SJCRH30 (cell line): Measurements from ENCODE around the gene RASSF4. TPM values are rescaled to one million over a fixed set of nuclear protein-coding genes. Genes with fewer than 3 reads are reported as not detected.

ENCODE experiments used
- DNase-seq, 2 experiments: peaks; one replicate each; pipeline ENCODE4 v3.0.0-alpha.2; 2015 to 2020
- H3K27ac ChIP-seq: fragments of 250-450 bp; sonication (Bioruptor Pico); 2 replicates; pipeline ENCODE4 v1.5.1; 2020; ENCODE audit warnings: mild to moderate bottlenecking, moderate library complexity
- H3K27me3 ChIP-seq: fragments of 250-450 bp; sonication (Bioruptor Pico); 2 replicates; pipeline ENCODE4 v1.5.1; 2020; ENCODE audit warnings: mild to moderate bottlenecking, moderate library complexity
- H3K36me3 ChIP-seq: fragments of 250-450 bp; sonication (Bioruptor Pico); 2 replicates; pipeline ENCODE4 v1.5.1; 2020; ENCODE audit warnings: mild to moderate bottlenecking, moderate library complexity
- H3K4me1 ChIP-seq: fragments of 250-450 bp; sonication (Bioruptor Pico); 2 replicates; pipeline ENCODE4 v1.5.1; 2020; ENCODE audit warnings: mild to moderate bottlenecking, moderate library complexity
- H3K4me3 ChIP-seq: fragments of 250-450 bp; sonication (Bioruptor Pico); 2 replicates; pipeline ENCODE4 v1.5.1; 2020; ENCODE audit warnings: mild to moderate bottlenecking, moderate library complexity
- H3K9me3 ChIP-seq: fragments of 250-450 bp; sonication (Bioruptor Pico); replicated peaks from 2 replicates; pipeline ENCODE4 v1.5.1; 2020; ENCODE audit warnings: mild to moderate bottlenecking, moderate library complexity
- total RNA-seq: library from RNA; depleted of rRNA; stranded (reverse); fragments of >200 nt; shearing (Covaris generic); gene quantifications from 2 replicates; pipeline ENCODE4 v1.2.3, GENCODE V29; 2014; rRNA removed

Gene RASSF4, protein sequence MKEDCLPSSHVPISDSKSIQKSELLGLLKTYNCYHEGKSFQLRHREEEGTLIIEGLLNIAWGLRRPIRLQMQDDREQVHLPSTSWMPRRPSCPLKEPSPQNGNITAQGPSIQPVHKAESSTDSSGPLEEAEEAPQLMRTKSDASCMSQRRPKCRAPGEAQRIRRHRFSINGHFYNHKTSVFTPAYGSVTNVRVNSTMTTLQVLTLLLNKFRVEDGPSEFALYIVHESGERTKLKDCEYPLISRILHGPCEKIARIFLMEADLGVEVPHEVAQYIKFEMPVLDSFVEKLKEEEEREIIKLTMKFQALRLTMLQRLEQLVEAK
- total RNA-seq: 18.9 and 22.0 TPM in 2 replicates

DNA sequence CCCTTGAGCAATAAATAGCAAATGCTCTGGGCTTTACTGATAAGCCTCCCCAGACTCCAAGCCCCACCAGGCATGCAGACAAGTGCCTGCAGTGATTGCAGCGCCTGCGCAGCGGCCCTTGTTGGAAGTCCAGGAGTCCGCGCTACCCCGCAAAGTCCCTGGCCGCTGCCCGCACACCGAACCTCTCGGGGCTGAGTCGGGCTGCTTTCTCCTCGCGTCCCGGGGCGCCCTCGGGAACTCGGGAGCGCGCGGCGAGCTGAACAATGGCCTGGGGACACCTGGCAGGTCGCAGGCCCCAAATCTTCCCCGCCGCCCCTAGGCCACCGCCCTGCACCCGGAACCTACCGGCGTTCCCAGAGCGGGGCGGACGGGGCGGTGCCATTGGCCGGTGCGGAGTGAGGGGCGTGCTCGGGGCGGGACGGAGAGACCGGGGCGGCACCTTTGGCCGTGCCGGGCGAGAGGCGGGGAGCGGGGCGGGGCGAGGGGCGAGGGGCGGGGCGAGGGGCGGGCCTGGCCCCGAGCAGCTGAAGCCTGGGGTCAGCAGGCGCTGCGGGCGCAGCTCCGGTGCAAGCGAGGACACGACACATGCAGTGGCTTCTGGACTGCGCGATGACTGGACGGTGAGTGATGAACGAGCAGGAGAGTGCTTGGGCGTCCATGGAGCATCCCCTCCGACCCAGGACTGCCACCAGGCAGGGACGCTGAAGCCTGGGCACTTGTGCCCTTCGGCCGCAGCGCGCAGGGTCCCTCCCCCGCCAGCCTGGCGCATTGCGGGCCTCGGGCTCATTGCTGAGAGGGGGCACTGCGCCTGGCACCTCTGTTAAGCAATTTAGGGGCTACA is at the start of gene RASSF4:
Gene RASSF4 (plus strand): TSS at position 556 of the 841 bp plus-strand sequence. CDS start 10,401 bp downstream, outside the sequence.
- H3K27ac ChIP-seq: peak within 1 kb of the TSS; percentile 96
- H3K27me3 ChIP-seq: no peaks in the 10 kb centered on the region
- no peaks in the 10 kb centered on the region for H3K36me3 ChIP-seq
- DNase-seq: peak; percentile 83 to 84
- H3K4me3 ChIP-seq: peak within 1 kb of the TSS; percentile 85
- peaks cover 22% of the 10 kb centered on the region for H3K4me1 ChIP-seq
- H3K9me3 ChIP-seq: no peaks in the 10 kb centered on the region

DNA sequence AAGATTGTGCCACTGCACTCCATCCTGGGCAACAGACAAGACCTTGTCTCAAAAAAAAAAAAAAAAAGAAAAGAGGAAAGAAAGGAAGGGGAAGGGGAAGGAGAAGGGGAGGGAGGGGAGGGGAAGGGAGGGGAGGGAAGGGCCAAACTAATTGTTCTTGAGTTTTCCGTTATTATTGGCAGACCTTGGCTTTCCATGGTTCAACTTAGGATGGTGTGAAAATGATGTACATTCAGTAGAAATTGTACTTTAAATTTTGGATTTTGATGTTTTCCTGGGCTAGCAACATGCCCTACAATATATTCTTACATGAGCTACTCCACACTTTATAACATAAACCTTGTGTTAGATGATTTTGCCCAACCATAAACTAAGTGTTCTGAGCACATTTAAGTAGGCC is 49.7 kb upstream of the RASSF4 start:
- H3K4me3 ChIP-seq: no peak overlapping the region
- peaks cover 8% of the 10 kb centered on the region for H3K4me1 ChIP-seq
- no peaks in the 10 kb centered on the region for H3K9me3 ChIP-seq
- DNase-seq: no peak
- no peaks in the 10 kb centered on the region for H3K36me3 ChIP-seq
- no peak overlapping the region for H3K27ac ChIP-seq
- no peaks in the 10 kb centered on the region for H3K27me3 ChIP-seq

DNA sequence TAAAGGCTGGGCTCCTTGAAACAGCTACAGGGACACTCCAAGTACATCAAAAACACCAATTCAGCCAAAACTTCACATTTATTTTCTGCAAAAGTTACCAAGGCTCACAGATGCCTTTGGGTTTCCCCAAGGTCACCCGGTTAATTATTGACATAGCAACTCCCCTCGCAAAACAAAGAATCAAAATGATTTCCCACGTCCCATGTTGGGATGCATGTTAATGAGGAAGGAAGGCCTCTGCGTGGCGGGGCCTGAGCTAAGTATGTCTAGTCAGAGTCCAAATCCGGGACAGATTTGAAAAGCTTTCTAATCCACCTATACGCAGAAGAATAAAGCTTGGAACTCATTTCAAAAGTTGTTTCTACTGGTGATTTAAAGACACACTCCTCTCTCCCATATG is 49.0 kb upstream of the RASSF4 start:
- Histone ChIP-seq H3K27me3 (no peaks in the 10 kb centered on the region), H3K36me3 (no peaks in the 10 kb centered on the region), H3K27ac (no peak overlapping the region), H3K9me3 (no peaks in the 10 kb centered on the region), H3K4me3 (no peak overlapping the region), H3K4me1 (peaks cover 8% of the 10 kb centered on the region)
- DNase-seq: no peak

DNA sequence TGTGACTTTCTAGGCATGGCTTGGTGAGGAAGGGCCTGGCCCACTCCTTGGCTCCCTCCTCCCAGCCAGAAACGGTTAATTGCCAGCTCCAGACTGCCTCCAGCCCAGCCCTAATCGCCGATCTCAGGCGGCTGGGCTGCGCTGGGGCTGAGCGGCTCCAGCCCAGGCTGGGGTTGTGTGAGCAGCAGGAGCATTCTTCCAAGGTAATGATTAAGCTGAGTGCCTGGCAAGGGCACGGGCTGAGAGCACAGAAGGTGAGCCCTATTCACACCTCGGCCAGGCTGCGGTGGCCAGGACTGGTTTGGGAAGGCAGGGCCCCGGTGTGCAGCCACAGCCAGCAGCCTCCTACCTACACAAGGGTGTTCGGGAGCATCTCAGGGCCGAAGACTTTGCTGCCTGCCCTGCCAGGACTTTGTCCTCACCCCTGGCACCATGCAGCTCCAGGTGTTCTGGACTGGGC is 48.5 kb upstream of the RASSF4 start, which contains the start of gene TMEM72:
Gene TMEM72 (plus strand): TSS at position 257 of the 460 bp plus-strand sequence. CDS start 176 bp downstream, at position 433.
- Histone ChIP-seq H3K9me3 (no peaks in the 10 kb centered on the region), H3K4me1 (peaks cover 8% of the 10 kb centered on the region)

DNA sequence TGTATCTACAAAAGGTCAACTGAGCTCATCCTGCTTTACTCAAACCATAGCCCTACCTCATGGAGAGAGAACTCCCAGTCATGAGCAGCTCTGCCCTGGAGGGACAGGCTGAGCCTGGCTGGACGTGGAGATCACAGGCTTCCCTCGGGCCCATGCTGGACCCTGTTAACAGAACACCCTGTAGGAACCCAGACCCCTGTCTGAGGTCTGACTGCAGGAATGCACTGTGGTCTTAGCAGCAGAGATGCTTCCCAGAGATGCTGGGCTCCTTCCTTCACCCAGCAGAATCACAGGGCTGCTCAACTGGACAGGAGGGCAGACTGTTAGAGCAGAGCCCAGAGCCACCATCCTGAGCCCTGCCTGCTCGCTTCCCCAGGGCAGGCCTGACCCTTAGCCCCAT is 47.7 kb upstream of the RASSF4 start:
- peaks cover 8% of the 10 kb centered on the region for H3K4me1 ChIP-seq
- no peak overlapping the region for H3K27ac ChIP-seq
- no peak for DNase-seq

More for the DNA sequence above, 48.5 kb upstream of the RASSF4 start, which contains the start of gene TMEM72:
- H3K4me3 ChIP-seq: no peak within 1 kb of the TSS
- H3K27me3 ChIP-seq: no peaks in the 10 kb centered on the region
- no peaks in the 10 kb centered on the region for H3K36me3 ChIP-seq
- no peak for DNase-seq
- H3K27ac ChIP-seq: no peak within 1 kb of the TSS

DNA sequence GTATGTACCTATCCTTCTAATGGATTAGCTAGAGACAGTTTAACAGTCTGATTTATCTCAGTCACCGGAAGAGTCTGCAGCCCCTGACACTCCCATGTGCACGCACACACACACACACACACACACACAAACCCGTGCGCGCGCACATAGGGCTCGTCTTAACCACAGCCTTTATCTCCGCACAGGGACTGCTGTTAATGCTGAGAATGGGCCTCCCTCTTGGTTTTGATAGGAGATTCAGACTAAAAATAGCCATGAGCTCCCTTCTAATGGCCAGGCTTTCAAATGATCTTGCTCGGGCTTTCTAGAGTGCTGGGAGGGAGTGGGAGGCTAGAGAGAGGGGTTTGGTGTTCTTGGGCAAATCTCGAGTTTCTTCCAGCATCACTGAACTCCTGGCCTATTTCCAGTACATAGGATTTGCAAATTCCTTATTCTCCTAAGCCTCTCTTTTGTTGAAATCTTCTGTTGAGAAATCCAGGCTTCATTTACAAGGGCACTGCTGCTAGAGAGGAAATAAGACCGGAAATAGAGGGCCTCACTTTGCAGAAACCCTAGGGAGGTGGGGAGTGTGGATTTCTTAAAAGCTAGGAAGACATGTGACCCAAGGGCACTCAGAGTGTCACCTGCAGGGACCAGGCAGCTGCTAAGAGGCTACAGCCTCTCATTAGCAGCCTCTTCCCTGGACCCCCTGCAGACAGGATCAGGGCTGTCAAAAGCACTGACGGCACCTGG is 46.1 kb upstream of the RASSF4 start:
- Histone ChIP-seq H3K27me3 (no peaks in the 10 kb centered on the region), H3K9me3 (no peaks in the 10 kb centered on the region), H3K4me3 (no peak overlapping the region), H3K27ac (no peak overlapping the region), H3K4me1 (peaks cover 8% of the 10 kb centered on the region; the same call in 1 of the 2 replicates), H3K36me3 (no peaks in the 10 kb centered on the region)
- DNase-seq: no peak

More for the DNA sequence above, 47.7 kb upstream of the RASSF4 start:
- Histone ChIP-seq H3K27me3 (no peaks in the 10 kb centered on the region), H3K9me3 (no peaks in the 10 kb centered on the region), H3K4me3 (no peak overlapping the region), H3K36me3 (no peaks in the 10 kb centered on the region)

DNA sequence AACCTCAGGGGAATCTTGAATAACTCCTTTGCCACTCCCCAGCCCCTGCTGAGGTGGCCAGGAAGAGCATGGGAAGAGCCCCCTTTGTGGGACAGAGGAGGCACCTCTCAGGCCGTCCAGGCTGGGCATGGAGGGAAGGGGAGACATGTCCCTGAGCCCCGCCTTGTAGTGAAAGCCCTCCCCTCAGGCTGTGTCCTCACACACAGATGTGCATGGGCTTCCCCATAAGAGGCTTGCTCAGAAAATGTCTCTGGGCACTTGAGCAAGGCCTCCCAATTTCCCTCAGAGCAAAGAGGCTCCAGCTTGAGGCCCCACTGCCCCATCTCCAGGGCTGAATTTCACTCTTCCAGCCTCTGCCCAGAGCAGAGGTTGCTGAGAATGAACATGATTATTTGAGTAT is 44.7 kb upstream of the RASSF4 start:
- Histone ChIP-seq H3K27ac (no peak overlapping the region), H3K4me3 (no peak overlapping the region), H3K4me1 (no peaks in the 10 kb centered on the region), H3K27me3 (no peaks in the 10 kb centered on the region), H3K36me3 (no peaks in the 10 kb centered on the region), H3K9me3 (no peaks in the 10 kb centered on the region)
- DNase-seq: no peak

DNA sequence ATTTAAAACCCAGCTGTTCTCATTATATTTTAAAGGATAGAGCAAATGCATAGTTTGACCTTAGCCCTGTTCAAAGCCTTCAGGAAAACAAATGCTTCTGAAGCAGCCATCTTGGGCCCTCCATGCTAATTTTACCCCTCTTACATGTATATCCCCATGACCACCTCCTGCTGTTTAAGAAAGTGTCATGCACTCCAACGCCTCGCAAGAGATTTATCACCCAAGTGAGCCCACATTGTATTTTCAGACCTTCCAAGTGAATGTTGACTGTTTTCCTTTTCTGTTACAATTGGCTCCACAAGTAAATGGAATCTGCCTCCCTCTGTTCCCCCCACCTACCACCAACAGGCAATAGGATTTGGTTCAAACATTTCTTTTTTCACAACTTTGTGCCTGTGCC is 43.2 kb upstream of the RASSF4 start:
- Histone ChIP-seq H3K36me3 (no peaks in the 10 kb centered on the region), H3K27ac (no peak overlapping the region), H3K4me3 (no peak overlapping the region), H3K27me3 (no peaks in the 10 kb centered on the region), H3K9me3 (no peaks in the 10 kb centered on the region), H3K4me1 (no peaks in the 10 kb centered on the region)
- no peak for DNase-seq

DNA sequence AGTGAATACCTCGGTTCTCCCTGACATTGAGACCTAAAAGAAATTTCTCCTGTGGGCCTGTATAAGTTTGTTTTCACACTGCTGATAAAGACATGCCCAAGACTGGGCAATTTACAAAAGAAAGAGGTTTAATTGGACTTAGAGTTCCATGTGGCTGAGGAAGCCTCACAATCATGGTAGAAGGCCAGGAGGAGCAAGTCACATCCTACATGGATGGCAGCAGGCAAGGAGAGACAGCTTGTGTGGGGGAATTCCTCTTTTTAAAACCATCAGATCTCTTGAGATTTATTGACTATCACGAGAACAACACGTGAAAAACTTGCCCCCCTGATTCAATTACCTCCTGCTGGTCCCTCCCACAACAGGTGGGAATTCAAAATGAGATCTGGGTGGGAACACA is 41.8 kb upstream of the RASSF4 start:
- Histone ChIP-seq H3K9me3 (no peaks in the 10 kb centered on the region), H3K27ac (no peak overlapping the region), H3K4me1 (no peaks in the 10 kb centered on the region), H3K27me3 (no peaks in the 10 kb centered on the region), H3K36me3 (no peaks in the 10 kb centered on the region), H3K4me3 (no peak overlapping the region)
- DNase-seq: no peak

DNA sequence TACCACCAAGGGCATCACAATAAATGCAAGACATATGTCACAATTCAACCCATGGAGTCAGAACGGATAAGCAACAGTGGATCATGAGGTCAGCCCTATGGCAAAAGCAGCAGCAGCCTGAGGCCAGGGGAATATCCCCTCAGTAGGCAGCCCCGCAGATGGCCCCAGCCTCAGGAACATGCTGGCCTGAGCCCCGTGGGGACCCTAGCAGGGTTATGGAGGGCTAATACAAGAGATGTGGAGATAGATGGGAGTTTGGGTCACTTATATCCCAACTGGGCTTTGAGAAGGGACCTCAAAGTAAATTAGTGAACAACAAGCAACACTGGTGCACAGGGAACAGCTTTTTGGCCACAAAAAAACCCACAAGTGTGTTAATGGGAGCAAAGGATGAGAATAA is 39.4 kb upstream of the RASSF4 start:
- Histone ChIP-seq H3K36me3 (no peaks in the 10 kb centered on the region), H3K4me3 (no peak overlapping the region), H3K9me3 (no peaks in the 10 kb centered on the region), H3K27ac (no peak overlapping the region), H3K27me3 (no peaks in the 10 kb centered on the region), H3K4me1 (no peaks in the 10 kb centered on the region)
- DNase-seq: no peak

DNA sequence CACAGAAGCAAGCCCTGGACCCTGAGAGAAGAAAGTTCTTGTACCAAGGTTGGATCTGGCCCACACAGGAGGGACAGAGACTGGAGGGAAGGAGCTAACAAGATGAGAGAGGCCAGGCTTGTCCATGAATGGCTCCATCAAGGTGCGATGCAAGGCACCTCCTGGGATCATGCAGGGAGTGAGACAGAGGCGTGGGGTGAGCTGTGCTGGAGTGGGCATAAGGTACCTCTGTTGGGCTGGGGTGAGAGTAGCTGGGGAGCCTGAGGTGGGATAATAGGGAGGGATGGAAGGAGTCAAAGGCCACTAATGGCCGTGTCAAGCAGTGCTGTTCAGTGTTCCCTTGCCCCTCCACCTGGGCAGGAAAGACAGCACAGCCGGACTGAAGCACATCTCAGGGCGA is 38.5 kb upstream of the RASSF4 start:
- Histone ChIP-seq H3K36me3 (no peaks in the 10 kb centered on the region), H3K9me3 (no peaks in the 10 kb centered on the region), H3K27me3 (no peaks in the 10 kb centered on the region), H3K4me3 (no peak overlapping the region), H3K27ac (no peak overlapping the region), H3K4me1 (no peaks in the 10 kb centered on the region)
- no peak for DNase-seq

DNA sequence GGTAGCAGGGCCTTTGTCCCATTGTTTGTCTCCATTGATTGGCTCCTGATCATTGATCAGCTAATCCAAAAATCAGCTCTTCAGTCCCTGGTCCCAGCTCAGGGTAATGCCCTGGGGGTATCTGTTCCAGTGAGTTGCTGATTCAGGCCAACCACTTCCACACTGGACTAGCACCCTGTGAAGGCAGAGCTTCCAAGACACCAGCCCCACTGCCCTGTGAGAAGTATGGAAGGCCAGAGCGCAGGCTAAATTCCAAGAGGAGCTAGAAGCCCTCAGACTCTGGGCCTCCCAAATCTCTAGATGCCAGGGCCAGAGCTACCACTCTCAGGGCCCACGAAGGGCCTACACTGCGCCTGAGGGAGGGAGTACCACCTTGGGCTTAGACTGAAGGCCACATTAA is 38.1 kb upstream of the RASSF4 start:
- Histone ChIP-seq H3K36me3 (no peaks in the 10 kb centered on the region), H3K27ac (no peak overlapping the region), H3K4me1 (no peaks in the 10 kb centered on the region), H3K9me3 (no peaks in the 10 kb centered on the region), H3K4me3 (no peak overlapping the region), H3K27me3 (no peaks in the 10 kb centered on the region)
- DNase-seq: no peak

DNA sequence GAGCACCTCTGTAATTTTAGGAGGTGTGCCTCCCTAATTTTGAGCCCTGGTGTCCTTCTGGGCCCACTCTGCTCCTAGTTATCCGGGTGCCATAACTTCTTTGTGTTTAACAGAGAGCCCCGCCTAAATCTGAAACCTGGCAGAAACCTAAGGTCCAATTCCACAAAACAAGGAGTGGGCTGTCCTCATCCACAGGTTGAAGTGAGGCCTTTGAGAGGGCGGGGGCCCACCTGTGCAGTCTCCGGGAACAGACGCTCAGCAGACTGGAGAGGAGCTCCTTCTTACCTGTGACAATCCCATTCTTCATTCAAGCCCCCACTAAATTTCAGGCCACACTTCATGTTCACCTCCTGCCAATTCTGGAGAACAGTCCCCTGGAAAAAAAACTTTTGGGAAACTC is 37.6 kb upstream of the RASSF4 start:
- DNase-seq: no peak
- Histone ChIP-seq H3K4me1 (no peaks in the 10 kb centered on the region), H3K27me3 (no peaks in the 10 kb centered on the region), H3K9me3 (no peaks in the 10 kb centered on the region), H3K27ac (no peak overlapping the region), H3K4me3 (no peak overlapping the region), H3K36me3 (no peaks in the 10 kb centered on the region)

DNA sequence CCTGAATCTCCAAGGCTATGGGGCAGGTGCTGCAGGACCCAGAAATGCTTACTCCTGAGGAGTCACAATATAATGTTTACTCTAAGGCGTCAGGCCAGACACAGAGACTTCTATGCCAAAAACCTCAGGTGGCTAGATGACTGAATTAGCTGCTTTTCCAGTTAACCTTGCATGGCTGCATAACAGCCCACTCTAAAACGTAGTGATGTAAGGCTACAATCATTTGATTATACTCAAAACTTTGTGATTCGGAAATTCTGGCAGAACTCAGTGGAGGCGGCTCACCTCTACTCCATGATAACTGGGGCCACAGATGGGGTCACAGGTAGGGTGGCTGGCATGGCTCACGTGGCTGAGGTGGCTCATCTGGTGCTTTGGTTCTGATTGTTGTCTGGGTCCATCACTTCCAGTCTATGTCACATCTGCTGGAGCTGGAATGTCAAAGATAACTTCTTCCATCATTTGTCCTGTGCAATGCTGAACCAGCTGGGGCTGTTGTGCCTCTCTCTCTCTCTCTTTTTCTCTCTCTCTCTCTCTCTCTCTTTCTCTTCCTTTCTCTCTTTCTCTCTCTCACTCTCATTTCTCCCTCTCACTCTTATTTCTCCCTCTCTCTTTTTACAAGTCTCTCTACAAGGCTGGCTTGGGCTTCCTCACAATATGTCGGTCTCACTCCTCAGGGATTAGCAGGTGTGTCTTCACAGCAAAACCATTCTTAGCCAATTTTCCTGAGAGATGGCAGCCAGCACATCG is 36.6 kb upstream of the RASSF4 start:
- H3K36me3 ChIP-seq: no peaks in the 10 kb centered on the region
- H3K9me3 ChIP-seq: no peaks in the 10 kb centered on the region
- H3K27me3 ChIP-seq: no peaks in the 10 kb centered on the region
- H3K4me1 ChIP-seq: no peaks in the 10 kb centered on the region
- no peak overlapping the region for H3K27ac ChIP-seq
- H3K4me3 ChIP-seq: no peak overlapping the region
- no peak for DNase-seq
